ENCODE data around the gene HOXC10. TPM values are rescaled to one million over a fixed set of nuclear protein-coding genes. Genes with fewer than 3 reads are reported as not detected.

HOXC10 gene
- total and polyA plus RNA-seq, 2 experiments from 2014 or later: 0.23 to 1.7 TPM

GRCh38 chr12:54002278-54002914, 17.4 kb downstream of the HOXC10 start:
- no peak for DNase-seq (ENCODE audit: low spot score)
- Histone ChIP-seq H3K4me2 (no peak overlapping the region), H3K27me3 (peaks cover 96% of the 10 kb centered on the region), H4K20me1 (ENCODE audit: insufficient read depth, poor library complexity, severe bottlenecking) (no peaks in the 10 kb centered on the region), H2AFZ (no peak overlapping the region), H3K4me1 (ENCODE audit: insufficient read depth) (peaks cover 17% of the 10 kb centered on the region), H3K27ac (no peak overlapping the region), H3K4me3 (no peak overlapping the region), H3K9me2 (replicated peaks; ENCODE audit: insufficient read depth) (no peaks in the 10 kb centered on the region), H3K9me3 (ENCODE audit: low read depth) (no peaks in the 10 kb centered on the region), H3K79me2 (no peaks in the 10 kb centered on the region), H3K36me3 (replicated peaks; ENCODE audit: insufficient read depth, low read depth) (no peaks in the 10 kb centered on the region)
- WGBS (ENCODE audit: low lambda C conversion rate, missing lambda C conversion rate): 37% methylated on average over 19 of the region's 19 CpGs
- TF ChIP-seq EZH2 (IDR thresholded peaks at IDR 0.05; ENCODE audit: borderline replicate concordance) (no peak), CTCF (IDR thresholded peaks at IDR 0.05; ENCODE audit: poor library complexity) (no peak), EZH2phosphoT487 (IDR thresholded peaks at IDR 0.05; ENCODE audit: low read depth, severe bottlenecking, unreplicated experiment) (no peak)

- no peak overlapping the region for H3K4me2 ChIP-seq
- TF ChIP-seq CTCF (IDR thresholded peaks at IDR 0.05; ENCODE audit: poor library complexity) (no peak), EZH2 (IDR thresholded peaks at IDR 0.05; ENCODE audit: borderline replicate concordance) (no peak), EZH2phosphoT487 (IDR thresholded peaks at IDR 0.05; ENCODE audit: low read depth, severe bottlenecking, unreplicated experiment) (no peak)
- H3K36me3 ChIP-seq (replicated peaks; ENCODE audit: insufficient read depth, low read depth): no peaks in the 10 kb centered on the region
- peaks cover 96% of the 10 kb centered on the region for H3K27me3 ChIP-seq
- no peaks in the 10 kb centered on the region for H3K9me3 ChIP-seq (ENCODE audit: low read depth)
- no peak overlapping the region for H2AFZ ChIP-seq
- H3K27ac ChIP-seq: no peak overlapping the region
- H3K4me1 ChIP-seq (ENCODE audit: insufficient read depth): peaks cover 17% of the 10 kb centered on the region
- 48% methylated on average over 19 of the region's 19 CpGs for WGBS (ENCODE audit: low lambda C conversion rate, missing lambda C conversion rate)
- H3K4me3 ChIP-seq: no peak overlapping the region
- no peaks in the 10 kb centered on the region for H3K9me2 ChIP-seq (replicated peaks; ENCODE audit: insufficient read depth)
- H3K79me2 ChIP-seq: no peaks in the 10 kb centered on the region
- H4K20me1 ChIP-seq (ENCODE audit: insufficient read depth, poor library complexity, severe bottlenecking): no peaks in the 10 kb centered on the region
- DNase-seq (ENCODE audit: low spot score): no peak
These were observed 18.0 kb downstream of the HOXC10 start for GRCh38 chr12:54002915-54003389.

- Histone ChIP-seq H3K27ac (no peak overlapping the region), H3K79me2 (no peaks in the 10 kb centered on the region), H4K20me1 (ENCODE audit: insufficient read depth, poor library complexity, severe bottlenecking) (no peaks in the 10 kb centered on the region), H3K4me3 (no peak overlapping the region), H3K4me1 (ENCODE audit: insufficient read depth) (peaks cover 17% of the 10 kb centered on the region), H3K9me3 (ENCODE audit: low read depth) (no peaks in the 10 kb centered on the region), H3K9me2 (replicated peaks; ENCODE audit: insufficient read depth) (no peaks in the 10 kb centered on the region), H3K4me2 (no peak overlapping the region), H2AFZ (no peak overlapping the region), H3K27me3 (peaks cover 95% of the 10 kb centered on the region), H3K36me3 (replicated peaks; ENCODE audit: insufficient read depth, low read depth) (no peaks in the 10 kb centered on the region)
- WGBS (ENCODE audit: low lambda C conversion rate, missing lambda C conversion rate): 68% methylated on average over 2 of the region's 3 CpGs
- DNase-seq (ENCODE audit: low spot score): no peak
- TF ChIP-seq EZH2 (IDR thresholded peaks at IDR 0.05; ENCODE audit: borderline replicate concordance): no peak
- no peak for TF ChIP-seq CTCF (IDR thresholded peaks at IDR 0.05; ENCODE audit: poor library complexity)
- no peak for TF ChIP-seq EZH2phosphoT487 (IDR thresholded peaks at IDR 0.05; ENCODE audit: low read depth, severe bottlenecking, unreplicated experiment)
These were observed 18.7 kb downstream of the HOXC10 start for GRCh38 chr12:54003625-54004024.

Data from hepatocyte (in vitro differentiated cells).